ENCODE data around the gene NBPF4. TPM values are rescaled to one million over a fixed set of nuclear protein-coding genes. Genes with fewer than 3 reads are reported as not detected.
"Not testable (repeated sequence)": the region's sequence is repeated elsewhere in the genome, so short reads cannot be mapped to it uniquely, and the experiment has no call there.

Gene NBPF4
- total RNA-seq: not detected
- long read RNA-seq: 0 reads

GRCh38 chr1:108243976-108244375 is at the start of gene NBPF4:
Gene NBPF4, minus strand, starts transcription at chr1:108244076. Its CDS starts 315 bp downstream, at chr1:108243761.
- ATAC-seq; DNase-seq; intact Hi-C loops (cut with micrococcal nuclease): not testable (repeated sequence)

- intact Hi-C loops (cut with micrococcal nuclease); ATAC-seq; DNase-seq: not testable (repeated sequence)
Measured at GRCh38 chr1:108282528-108283257, 38.8 kb upstream of the NBPF4 start.

DNA sequence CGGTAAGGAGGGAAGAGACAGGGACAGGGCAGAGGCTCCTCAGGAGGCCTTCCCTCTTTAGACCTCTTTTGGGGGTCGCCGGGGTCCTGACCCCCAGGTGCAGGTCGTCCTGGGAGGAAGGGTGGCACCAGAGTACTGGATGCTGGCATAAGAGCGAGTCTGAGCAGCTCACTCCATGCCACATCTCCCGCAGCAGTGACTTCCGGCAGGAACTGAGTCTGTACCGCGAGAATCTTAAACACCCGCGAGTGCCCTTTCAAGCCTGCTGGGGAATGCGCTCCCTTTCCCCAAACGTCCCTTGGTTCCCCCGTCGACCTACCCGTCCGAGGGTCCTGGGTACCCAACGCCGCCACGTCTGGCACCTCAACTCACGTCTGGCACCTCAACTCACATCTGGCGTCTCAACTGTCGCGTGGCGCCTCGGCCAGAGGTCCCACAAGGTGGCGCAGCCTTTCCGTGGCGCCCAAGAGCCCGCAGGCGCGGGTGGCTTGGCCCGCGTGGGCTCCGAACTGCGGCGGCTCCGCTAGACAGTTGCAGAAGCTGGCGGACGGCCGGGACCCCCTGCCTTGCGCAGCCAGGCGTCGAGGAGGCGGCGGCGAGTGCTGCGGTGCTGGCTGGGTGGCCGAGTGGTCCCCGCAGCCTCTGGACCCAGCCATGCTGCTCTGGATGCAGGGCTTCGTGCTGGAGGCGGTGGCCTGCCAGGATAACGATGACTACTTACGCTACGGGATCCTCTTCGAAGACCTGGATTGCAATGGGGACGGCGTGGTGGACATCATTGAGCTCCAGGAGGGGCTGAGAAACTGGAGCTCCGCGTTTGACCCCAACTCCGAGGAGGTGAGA is 28.8 kb upstream of the NBPF4 start:
- ATAC-seq; intact Hi-C loops (cut with micrococcal nuclease); DNase-seq: not testable (repeated sequence)

DNA sequence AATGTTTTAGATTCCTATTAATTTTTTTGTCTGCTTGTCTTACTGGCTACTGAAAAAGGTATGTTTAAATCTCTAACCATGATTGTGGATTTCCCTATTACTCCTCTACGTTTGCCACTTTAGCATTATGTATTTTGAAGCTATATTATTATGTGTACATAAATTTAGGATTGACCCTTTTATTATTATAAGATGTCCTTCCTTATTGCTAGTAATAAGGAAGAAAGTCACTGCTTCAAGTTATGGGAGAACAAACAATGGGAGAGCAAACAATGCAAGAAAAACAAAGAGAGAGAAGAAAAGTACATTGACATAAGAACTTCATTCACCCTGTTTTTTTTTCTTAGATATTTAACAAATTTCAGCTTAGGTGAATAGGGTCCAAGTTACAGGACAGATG is 23.2 kb upstream of the NBPF4 start:
- ATAC-seq; intact Hi-C loops (cut with micrococcal nuclease); DNase-seq: not testable (repeated sequence)

GRCh38 chr1:108261967-108262366 is 18.1 kb upstream of the NBPF4 start:
- DNase-seq; ATAC-seq; intact Hi-C loops (cut with micrococcal nuclease): not testable (repeated sequence)

DNA sequence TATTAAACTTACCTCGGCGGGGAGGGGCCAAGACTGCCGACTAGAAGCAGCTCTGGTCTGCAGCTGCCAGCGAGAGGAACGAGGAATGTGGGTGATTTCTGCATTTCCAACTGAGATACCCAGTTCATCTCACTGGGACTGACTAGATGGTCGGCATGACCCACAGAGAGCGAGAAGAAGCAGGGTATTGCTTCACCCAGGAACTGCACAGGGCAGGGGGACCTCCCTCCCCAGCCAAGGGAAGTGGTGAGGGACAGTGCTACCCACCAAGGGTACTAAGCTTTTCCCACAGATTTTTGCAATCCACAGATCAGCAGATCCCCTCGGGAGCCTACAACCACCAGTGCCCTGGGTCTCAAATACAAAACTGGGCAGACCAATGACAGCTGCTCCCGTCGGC is 17.6 kb upstream of the NBPF4 start:
- ATAC-seq; DNase-seq; intact Hi-C loops (cut with micrococcal nuclease): not testable (repeated sequence)

GRCh38 chr1:108260578-108261259 is 16.8 kb upstream of the NBPF4 start:
- intact Hi-C loops (cut with micrococcal nuclease); ATAC-seq; DNase-seq: not testable (repeated sequence)

DNA sequence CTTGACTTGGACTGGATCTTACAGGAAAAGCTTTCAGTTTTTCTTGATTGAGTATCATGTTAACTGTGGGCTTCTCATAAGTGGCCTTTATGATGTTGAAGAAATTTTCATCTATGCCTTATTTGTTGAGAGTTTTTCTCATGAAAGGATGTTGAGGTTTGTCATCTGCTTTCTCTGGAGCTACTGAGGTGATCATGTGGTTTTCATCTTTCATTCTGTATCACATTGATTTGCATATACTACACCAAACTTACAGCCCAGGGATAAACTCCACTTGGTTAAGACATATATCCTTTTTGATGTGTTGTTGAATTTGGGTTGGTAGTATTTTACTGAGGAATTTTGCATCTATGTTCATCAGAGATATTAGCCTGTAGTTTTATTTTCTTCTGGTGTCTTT is 11.6 kb upstream of the NBPF4 start:
- intact Hi-C loops (cut with micrococcal nuclease); ATAC-seq; DNase-seq: not testable (repeated sequence)

DNA sequence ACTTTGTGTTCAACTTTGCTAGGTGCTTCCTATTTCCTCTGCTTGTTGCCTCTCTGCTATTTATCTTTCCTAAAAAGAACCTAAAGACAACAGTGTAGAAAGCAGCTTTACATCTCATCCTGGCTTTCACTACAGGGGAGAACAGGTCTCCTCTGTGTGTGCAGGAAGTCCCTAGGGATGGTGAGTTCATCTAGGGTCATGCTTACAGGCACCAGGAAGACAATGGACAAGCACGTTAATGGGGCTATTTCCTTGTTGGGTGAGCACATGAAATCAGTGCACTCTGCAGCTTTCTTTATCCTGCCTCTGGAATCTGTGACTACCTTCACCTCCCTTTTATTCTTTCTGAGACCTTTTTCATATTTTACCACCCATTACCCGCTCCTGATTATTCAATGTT is 4.5 kb downstream of the NBPF4 start:
- DNase-seq; intact Hi-C loops (cut with micrococcal nuclease); ATAC-seq: not testable (repeated sequence)

GRCh38 chr1:108235308-108235707 is 8.6 kb downstream of the NBPF4 start:
- intact Hi-C loops (cut with micrococcal nuclease); ATAC-seq: not testable (repeated sequence)

DNA sequence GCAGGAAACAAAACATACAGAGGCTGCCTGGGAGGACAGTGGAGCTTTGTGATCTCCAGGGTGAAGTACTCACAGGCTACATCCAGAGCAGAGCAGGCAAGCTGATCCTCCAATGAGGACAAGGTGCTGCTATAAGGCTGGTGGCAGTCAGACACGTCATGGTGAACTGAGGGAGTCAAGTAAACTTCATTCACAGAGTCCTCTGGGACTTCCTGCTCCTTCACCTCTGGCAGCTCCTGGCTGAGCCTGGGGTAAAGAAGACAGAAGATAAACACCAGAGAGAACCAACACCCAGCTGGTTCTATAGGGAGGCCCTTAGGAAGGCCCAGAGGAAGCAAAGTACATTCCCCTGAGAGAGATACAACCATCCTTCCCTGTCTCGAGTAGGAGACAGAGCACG is 11.7 kb downstream of the NBPF4 start:
- intact Hi-C loops (cut with micrococcal nuclease); ATAC-seq; DNase-seq: not testable (repeated sequence)

More at GRCh38 chr1:108235308-108235707, 8.6 kb downstream of the NBPF4 start:
- not testable (repeated sequence) for DNase-seq

- not testable (repeated sequence) for DNase-seq, ATAC-seq
Measured at GRCh38 chr1:108229976-108230375, 13.9 kb downstream of the NBPF4 start.

GRCh38 chr1:108227772-108228171 is 16.1 kb downstream of the NBPF4 start:
- intact Hi-C loops (cut with micrococcal nuclease); DNase-seq; ATAC-seq: not testable (repeated sequence)

More at GRCh38 chr1:108229976-108230375, 13.9 kb downstream of the NBPF4 start:
- intact Hi-C loops (cut with micrococcal nuclease): not testable (repeated sequence)

- intact Hi-C loops (cut with micrococcal nuclease); DNase-seq; ATAC-seq: not testable (repeated sequence)
Measured at GRCh38 chr1:108226855-108227254, 17.0 kb downstream of the NBPF4 start.

DNA sequence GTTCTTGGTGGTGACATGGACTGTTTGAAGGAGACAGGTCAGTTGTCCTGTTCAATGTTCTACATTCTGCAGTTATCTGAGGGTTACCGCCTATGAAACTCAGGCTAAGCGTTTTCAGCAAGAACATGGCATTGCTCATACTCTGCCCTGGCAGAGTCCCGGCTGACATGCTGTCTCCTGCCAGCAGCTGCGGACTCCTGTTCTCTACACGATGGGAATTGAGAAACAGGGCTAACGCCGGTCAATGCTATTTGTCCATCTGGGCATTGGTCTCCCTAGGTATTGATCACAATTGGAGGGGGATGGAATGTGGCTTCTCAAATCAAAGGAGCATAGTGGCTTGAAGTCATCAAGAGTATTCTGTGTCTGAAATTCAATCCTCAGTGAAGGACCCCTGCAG is 20.6 kb downstream of the NBPF4 start:
- not testable (repeated sequence) for DNase-seq, ATAC-seq

GRCh38 chr1:108217515-108218174 is 26.2 kb downstream of the NBPF4 start:
- intact Hi-C loops (cut with micrococcal nuclease); DNase-seq; ATAC-seq: not testable (repeated sequence)

More for the DNA sequence above, 20.6 kb downstream of the NBPF4 start:
- intact Hi-C loops (cut with micrococcal nuclease): not testable (repeated sequence)

GRCh38 chr1:108217007-108217406 is 26.9 kb downstream of the NBPF4 start:
- DNase-seq; intact Hi-C loops (cut with micrococcal nuclease); ATAC-seq: not testable (repeated sequence)
